Smooth muscle cell (in vitro differentiated cells): ENCODE measurements around the gene SLC26A8. TPM values are rescaled to one million over a fixed set of nuclear protein-coding genes. Genes with fewer than 3 reads are reported as not detected.
"Not testable (repeated sequence)": the region's sequence is repeated elsewhere in the genome, so short reads cannot be mapped to it uniquely, and the experiment has no call there.

Experiments used
- DNase-seq: peaks from one replicate; lab custom pipeline; 2025; ENCODE audit not compliant: unreplicated experiment; lab: John Stamatoyannopoulos, UW
- H2AFZ ChIP-seq: fragments of 200-600 bp; sonication (generic); 2 replicates; pipeline ENCODE4 v1.6.0; 2016; ENCODE audit warnings: antibody characterized with exemption, low read depth, mild to moderate bottlenecking
- H3F3A ChIP-seq: fragments of 200-600 bp; sonication (generic); 2 replicates; pipeline ENCODE4 v1.6.0; 2017; ENCODE audit warnings: antibody characterized with exemption, low read depth
- H3K27ac ChIP-seq: fragments of 200-600 bp; sonication (generic); 2 replicates; pipeline ENCODE4 v1.5.1; 2016; ENCODE audit warnings: low read depth, mild to moderate bottlenecking
- H3K27me3 ChIP-seq: fragments of 200-600 bp; sonication (generic); 2 replicates; pipeline ENCODE4 v1.6.1; 2016; ENCODE audit warnings: low read depth, mild to moderate bottlenecking
- H3K36me3 ChIP-seq: fragments of 200-600 bp; sonication (generic); 2 replicates; pipeline ENCODE4 v1.5.1; 2016; ENCODE audit warnings: low read depth
- H3K4me1 ChIP-seq: fragments of 200-600 bp; sonication (generic); 2 replicates; pipeline ENCODE4 v1.5.1; 2016; ENCODE audit warnings: low read depth
- H3K4me2 ChIP-seq: fragments of 200-600 bp; sonication (generic); 2 replicates; pipeline ENCODE4 v1.6.0; 2016; ENCODE audit warnings: mild to moderate bottlenecking
- H3K4me3 ChIP-seq: fragments of 200-600 bp; sonication (generic); 2 replicates; pipeline ENCODE4 v1.5.1; 2016; ENCODE audit warnings: mild to moderate bottlenecking
- H3K79me2 ChIP-seq: fragments of 200-600 bp; sonication (generic); 2 replicates; pipeline ENCODE4 v1.6.0; 2016; ENCODE audit warnings: low read depth, mild to moderate bottlenecking
- H3K9ac ChIP-seq: fragments of 200-600 bp; sonication (generic); 2 replicates; pipeline ENCODE4 v1.6.0; 2016; ENCODE audit warnings: low read depth
- H3K9me3 ChIP-seq: fragments of 200-600 bp; sonication (generic); replicated peaks from 2 replicates; pipeline ENCODE4 v1.5.1; 2016; ENCODE audit warnings: low read depth
- H4K20me1 ChIP-seq: fragments of 200-600 bp; sonication (generic); 2 replicates; pipeline ENCODE4 v1.6.0; 2016; ENCODE audit warnings: low read depth
- CTCF ChIP-seq: fragments of 200-600 bp; sonication (generic); IDR thresholded peaks from 2 replicates; pipeline ENCODE4 v1.5.1; 2017; ENCODE audit warnings: borderline replicate concordance, mild to moderate bottlenecking, antibody characterized with exemption; ENCODE audit not compliant: insufficient read depth, poor library complexity, severe bottlenecking
- WGBS: methylation state at CpG from one replicate; pipeline ENCODE4 v1.1.7; 2016; ENCODE audit warnings: low lambda C conversion rate; 5-methylcytosine and 5-hydroxymethylcytosine counted together
- polyA plus RNA-seq: library from polyadenylated mRNA; unstranded; fragments of >200 nt; fragmentation: Nextera tagmentation; extraction: Ambion mirVana; gene quantifications from 2 replicates; pipeline ENCODE4 v1.2.1, GENCODE V29; 2016
- total RNA-seq: library from RNA; depleted of rRNA; stranded (reverse); fragments of >200 nt; gene quantifications from 2 replicates; pipeline ENCODE4 v1.2.3, GENCODE V29; 2014

SLC26A8 gene
- total and polyA plus RNA-seq, 2 experiments from 2014 or later, result 0.09 TPM; not detected in 1

GRCh38 chr6:35936681-35937359, 87.6 kb downstream of the SLC26A8 start:
- Histone ChIP-seq H3K4me2 (no peak overlapping the region), H3K9ac (no peak overlapping the region), H4K20me1 (no peaks in the 10 kb centered on the region), H3K36me3 (no peaks in the 10 kb centered on the region), H3K4me3 (no peak overlapping the region), H3K9me3 (no peaks in the 10 kb centered on the region), H3K79me2 (no peaks in the 10 kb centered on the region), H2AFZ (no peak overlapping the region), H3K27ac (no peak overlapping the region), H3F3A (no peaks in the 10 kb centered on the region), H3K4me1 (no peaks in the 10 kb centered on the region), H3K27me3 (peaks cover 8% of the 10 kb centered on the region)
- TF ChIP-seq CTCF, result no peak
- DNase-seq, result no peak
- 84% methylated on average over 1 of the region's 1 CpG for WGBS

- H3K9ac ChIP-seq, result no peak overlapping the region
- no peak overlapping the region for H3K27ac ChIP-seq
- H2AFZ ChIP-seq, result no peak overlapping the region
- H3K9me3 ChIP-seq, result no peaks in the 10 kb centered on the region
- TF ChIP-seq CTCF, result no peak
- H4K20me1 ChIP-seq, result no peaks in the 10 kb centered on the region
- H3F3A ChIP-seq, result no peaks in the 10 kb centered on the region
- no peaks in the 10 kb centered on the region for H3K4me1 ChIP-seq
- 84% methylated on average over 5 of the region's 5 CpGs for WGBS
- no peaks in the 10 kb centered on the region for H3K79me2 ChIP-seq
- no peak overlapping the region for H3K4me2 ChIP-seq
- H3K27me3 ChIP-seq, result peaks cover 15% of the 10 kb centered on the region
- no peak for DNase-seq
- no peaks in the 10 kb centered on the region for H3K36me3 ChIP-seq
- H3K4me3 ChIP-seq, result no peak overlapping the region
Measured at GRCh38 chr6:35935469-35935868, 89.0 kb downstream of the SLC26A8 start.

- H3F3A ChIP-seq, result no peaks in the 10 kb centered on the region
- TF ChIP-seq CTCF, result no peak
- H3K9me3 ChIP-seq, result no peaks in the 10 kb centered on the region
- H2AFZ ChIP-seq, result no peak overlapping the region
- H3K4me3 ChIP-seq, result no peak overlapping the region
- no peak overlapping the region for H3K4me2 ChIP-seq
- no peaks in the 10 kb centered on the region for H3K4me1 ChIP-seq
- H3K27ac ChIP-seq, result no peak overlapping the region
- peaks cover 19% of the 10 kb centered on the region for H3K27me3 ChIP-seq
- H3K36me3 ChIP-seq, result no peaks in the 10 kb centered on the region
- no peak for DNase-seq
- no peaks in the 10 kb centered on the region for H3K79me2 ChIP-seq
- no peaks in the 10 kb centered on the region for H4K20me1 ChIP-seq
- WGBS, result 79% methylated on average over 2 of the region's 2 CpGs
- no peak overlapping the region for H3K9ac ChIP-seq
Measured at GRCh38 chr6:35933844-35934243, 90.6 kb downstream of the SLC26A8 start.

GRCh38 chr6:35931873-35932272, 92.6 kb downstream of the SLC26A8 start:
- 76% methylated on average over 10 of the region's 10 CpGs for WGBS
- not testable (repeated sequence) for H3K27ac ChIP-seq, H3K79me2 ChIP-seq, H3K4me3 ChIP-seq, H3K36me3 ChIP-seq, H3K4me2 ChIP-seq, H3F3A ChIP-seq, DNase-seq, H3K9ac ChIP-seq, H3K9me3 ChIP-seq, H3K4me1 ChIP-seq, H2AFZ ChIP-seq, H4K20me1 ChIP-seq
- peaks cover 19% of the 10 kb centered on the region for H3K27me3 ChIP-seq
